ENCODE measurements around the gene GOLGA3. TPM values are rescaled to one million over a fixed set of nuclear protein-coding genes. Genes with fewer than 3 reads are reported as not detected.

The GOLGA3 gene
- total and polyA plus RNA-seq, 2 donors (not counting 1 experiment from before 2014, with no cell fraction given), result 32.7 to 66.0 TPM

- intact Hi-C loops (cut with micrococcal nuclease), result no loop called here
- ATAC-seq (ENCODE audit: low read depth) (no peak), DNase-seq (no peak)
- Mint-ChIP-seq H3K4me3 (no peak overlapping the region), H3K9me3 (ENCODE audit: insufficient read depth) (no peaks in the 10 kb centered on the region), H3K27me3 (no peaks in the 10 kb centered on the region), H3K4me1 (no peaks in the 10 kb centered on the region), H3K27ac (peak overlapping the region; percentile 43)
- POLR2A ChIA-PET, result no interaction called here
- Histone ChIP-seq H3K4me2 (replicated peaks; ENCODE audit: low read depth, low read length, poor library complexity, severe bottlenecking) (no peak overlapping the region), H3K4me1 (ENCODE audit: control insufficient read depth in 2 of 2, insufficient read depth in 2 of 2, low read length in 2 of 2) (no peaks in the 10 kb centered on the region), H3K36me3 (replicated peaks in 1 of 2; ENCODE audit: control extremely low read depth in 1 of 2, control insufficient read depth in 1 of 2, extremely low read depth in 1 of 2, insufficient read depth in 2 of 2, low read length in 1 of 2) (peaks cover 0 to 74% of the 10 kb centered on the region in 2 experiments), H3K27ac (ENCODE audit: low read length in 2 of 2) (no peak overlapping the region), H3K4me3 (ENCODE audit: control extremely low read depth in 1 of 5, extremely low read depth in 1 of 5, insufficient read depth in 1 of 5, low read depth in 2 of 5, low read length in 4 of 5) (no peak overlapping the region), H4K20me1 (ENCODE audit: control insufficient read depth, insufficient read depth, low read length, poor library complexity, severe bottlenecking) (peaks cover 7% of the 10 kb centered on the region), H3K9me3 (ENCODE audit: control extremely low read depth in 1 of 3, control insufficient read depth in 2 of 3, insufficient read depth in 1 of 3, low read length in 2 of 3) (peaks cover 0 to 4% (median 0%) of the 10 kb centered on the region in 3 donors), H3K9ac (ENCODE audit: low read length) (no peak overlapping the region), H3K27me3 (replicated peaks in 1 of 4; ENCODE audit: control extremely low read depth in 1 of 4, control insufficient read depth in 3 of 4, insufficient read depth in 4 of 4, low read length in 3 of 4) (no peaks in the 10 kb centered on the region), H2AFZ (ENCODE audit: insufficient read depth, low read depth, low read length, poor library complexity, severe bottlenecking) (no peak overlapping the region), H3K79me2 (ENCODE audit: control insufficient read depth, insufficient read depth, low read length) (peaks cover 20% of the 10 kb centered on the region)
- CTCF ChIA-PET, result no interaction called here
- 90% methylated on average over 9 of the region's 9 CpGs for WGBS (ENCODE audit: insufficient coverage)
- TF ChIP-seq EZH2 (IDR thresholded peaks at IDR 0.05; ENCODE audit: borderline replicate concordance, insufficient read depth, low read depth, low read length, poor library complexity, severe bottlenecking), result no peak
- TF ChIP-seq, protein P1, sequence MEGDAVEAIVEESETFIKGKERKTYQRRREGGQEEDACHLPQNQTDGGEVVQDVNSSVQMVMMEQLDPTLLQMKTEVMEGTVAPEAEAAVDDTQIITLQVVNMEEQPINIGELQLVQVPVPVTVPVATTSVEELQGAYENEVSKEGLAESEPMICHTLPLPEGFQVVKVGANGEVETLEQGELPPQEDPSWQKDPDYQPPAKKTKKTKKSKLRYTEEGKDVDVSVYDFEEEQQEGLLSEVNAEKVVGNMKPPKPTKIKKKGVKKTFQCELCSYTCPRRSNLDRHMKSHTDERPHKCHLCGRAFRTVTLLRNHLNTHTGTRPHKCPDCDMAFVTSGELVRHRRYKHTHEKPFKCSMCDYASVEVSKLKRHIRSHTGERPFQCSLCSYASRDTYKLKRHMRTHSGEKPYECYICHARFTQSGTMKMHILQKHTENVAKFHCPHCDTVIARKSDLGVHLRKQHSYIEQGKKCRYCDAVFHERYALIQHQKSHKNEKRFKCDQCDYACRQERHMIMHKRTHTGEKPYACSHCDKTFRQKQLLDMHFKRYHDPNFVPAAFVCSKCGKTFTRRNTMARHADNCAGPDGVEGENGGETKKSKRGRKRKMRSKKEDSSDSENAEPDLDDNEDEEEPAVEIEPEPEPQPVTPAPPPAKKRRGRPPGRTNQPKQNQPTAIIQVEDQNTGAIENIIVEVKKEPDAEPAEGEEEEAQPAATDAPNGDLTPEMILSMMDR (IDR thresholded peaks at IDR 0.05), result no peak
Observed at GRCh38 chr12:132784580-132784979, 44.1 kb downstream of the GOLGA3 start.

DNA sequence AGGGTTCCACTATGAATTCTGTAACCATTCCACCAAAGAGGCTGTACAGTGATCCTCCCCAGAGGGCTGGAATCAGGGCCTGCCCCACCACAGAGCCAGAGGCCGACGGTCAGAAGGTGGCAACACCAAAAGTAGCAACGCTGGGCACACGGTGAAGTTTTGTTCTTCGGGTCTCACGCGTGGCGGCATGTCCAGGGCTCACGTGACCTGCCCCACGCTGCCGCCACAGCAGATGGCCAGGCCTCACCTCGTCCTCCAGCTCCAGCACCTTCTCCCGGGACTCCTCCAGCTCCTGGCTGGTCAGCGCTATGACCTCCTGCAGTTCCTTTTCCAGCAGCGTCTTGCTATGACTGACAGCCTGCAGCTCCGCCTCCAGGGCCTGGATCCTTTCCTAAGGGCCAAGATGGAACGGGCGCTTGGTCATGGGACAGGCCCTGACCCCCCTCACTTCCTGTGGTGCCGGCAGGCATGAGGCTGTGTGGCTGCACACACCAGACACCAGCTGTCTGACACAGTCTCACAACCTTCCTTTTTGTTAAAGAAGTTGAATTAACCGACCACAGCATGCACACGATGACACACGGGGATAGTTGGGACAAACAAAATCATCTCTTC, 44.6 kb downstream of the GOLGA3 start:
- Histone ChIP-seq H3K27ac (ENCODE audit: low read length in 2 of 2) (no peak overlapping the region), H3K4me3 (ENCODE audit: control extremely low read depth in 1 of 5, extremely low read depth in 1 of 5, insufficient read depth in 1 of 5, low read depth in 2 of 5, low read length in 4 of 5) (no peak overlapping the region), H3K27me3 (replicated peaks in 1 of 4; ENCODE audit: control extremely low read depth in 1 of 4, control insufficient read depth in 3 of 4, insufficient read depth in 4 of 4, low read length in 3 of 4) (no peaks in the 10 kb centered on the region), H2AFZ (ENCODE audit: insufficient read depth, low read depth, low read length, poor library complexity, severe bottlenecking) (no peak overlapping the region), H3K4me1 (ENCODE audit: control insufficient read depth in 2 of 2, insufficient read depth in 2 of 2, low read length in 2 of 2) (no peaks in the 10 kb centered on the region), H3K9me3 (ENCODE audit: control extremely low read depth in 1 of 3, control insufficient read depth in 2 of 3, insufficient read depth in 1 of 3, low read length in 2 of 3) (peaks cover 0 to 4% (median 0%) of the 10 kb centered on the region in 3 donors), H3K36me3 (replicated peaks in 1 of 2; ENCODE audit: control extremely low read depth in 1 of 2, control insufficient read depth in 1 of 2, extremely low read depth in 1 of 2, insufficient read depth in 2 of 2, low read length in 1 of 2) (peaks cover 0 to 73% of the 10 kb centered on the region in 2 experiments), H3K9ac (ENCODE audit: low read length) (no peak overlapping the region), H3K4me2 (replicated peaks; ENCODE audit: low read depth, low read length, poor library complexity, severe bottlenecking) (no peak overlapping the region), H3K79me2 (ENCODE audit: control insufficient read depth, insufficient read depth, low read length) (peaks cover 16% of the 10 kb centered on the region), H4K20me1 (ENCODE audit: control insufficient read depth, insufficient read depth, low read length, poor library complexity, severe bottlenecking) (peaks cover 7% of the 10 kb centered on the region)
- POLR2A ChIA-PET, result no interaction called here
- DNase-seq (no peak), ATAC-seq (ENCODE audit: low read depth) (no peak)
- Mint-ChIP-seq H3K4me3 (no peak overlapping the region), H3K4me1 (no peaks in the 10 kb centered on the region), H3K27me3 (no peaks in the 10 kb centered on the region), H3K27ac (no peak overlapping the region), H3K9me3 (ENCODE audit: insufficient read depth) (no peaks in the 10 kb centered on the region)
- TF ChIP-seq, protein P1 (IDR thresholded peaks at IDR 0.05), result no peak
- TF ChIP-seq EZH2 (IDR thresholded peaks at IDR 0.05; ENCODE audit: borderline replicate concordance, insufficient read depth, low read depth, low read length, poor library complexity, severe bottlenecking), result no peak
- CTCF ChIA-PET, result no interaction called here
- 92% methylated on average over 21 of the region's 22 CpGs for WGBS (ENCODE audit: insufficient coverage)
- intact Hi-C loops (cut with micrococcal nuclease), result no loop called here

Measured in B cell (primary cell).